HG03060 (cell line): Measurements from ENCODE around the gene MYH11.

Source experiments
- ATAC-seq: cut with Tn5 transposase; IDR thresholded peaks from one replicate; pipeline ENCODE4 v1.9.1; 2021; ENCODE audit warnings: low read depth, moderate number of reproducible peaks; ENCODE audit not compliant: unreplicated experiment

MYH11 gene

GRCh38 chr16:15779664-15780351, 77.0 kb downstream of the MYH11 start:
- no peak for ATAC-seq

GRCh38 chr16:15778999-15779614, 77.7 kb downstream of the MYH11 start:
- no peak for ATAC-seq

- no peak for ATAC-seq
Measured at GRCh38 chr16:15778204-15778743, 78.6 kb downstream of the MYH11 start.

DNA sequence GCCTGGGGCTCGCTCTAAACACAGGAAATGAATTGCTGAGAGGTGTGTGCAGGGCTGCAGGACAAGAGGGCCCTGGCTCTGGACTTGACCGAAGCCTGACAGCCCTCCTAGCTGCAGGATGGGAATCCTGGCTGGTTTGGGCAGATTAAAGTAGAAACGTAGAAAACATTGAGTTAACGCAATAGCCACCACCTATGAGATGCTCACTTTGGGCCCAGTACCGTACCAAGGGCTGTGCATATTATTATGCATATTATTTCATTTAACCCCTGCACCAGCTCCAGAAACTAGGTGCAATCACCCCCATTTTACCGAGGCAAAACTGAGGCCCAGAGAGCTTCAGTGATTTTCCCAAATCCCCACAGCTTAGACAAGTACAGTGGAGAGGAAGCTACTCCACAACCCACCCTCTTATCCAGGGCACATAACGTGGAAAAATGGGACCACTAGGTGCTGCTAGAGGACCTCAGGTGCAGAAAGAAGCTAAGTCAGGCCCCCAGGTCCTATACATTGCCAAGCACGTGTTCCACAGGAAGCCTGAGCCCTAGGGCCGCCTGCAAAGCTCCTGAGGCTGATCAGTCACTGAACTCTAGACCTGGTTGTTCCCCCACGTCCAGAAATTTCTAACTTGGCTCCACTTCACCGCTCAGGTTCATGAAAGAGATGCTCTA, 79.2 kb downstream of the MYH11 start:
- no peak for ATAC-seq

DNA sequence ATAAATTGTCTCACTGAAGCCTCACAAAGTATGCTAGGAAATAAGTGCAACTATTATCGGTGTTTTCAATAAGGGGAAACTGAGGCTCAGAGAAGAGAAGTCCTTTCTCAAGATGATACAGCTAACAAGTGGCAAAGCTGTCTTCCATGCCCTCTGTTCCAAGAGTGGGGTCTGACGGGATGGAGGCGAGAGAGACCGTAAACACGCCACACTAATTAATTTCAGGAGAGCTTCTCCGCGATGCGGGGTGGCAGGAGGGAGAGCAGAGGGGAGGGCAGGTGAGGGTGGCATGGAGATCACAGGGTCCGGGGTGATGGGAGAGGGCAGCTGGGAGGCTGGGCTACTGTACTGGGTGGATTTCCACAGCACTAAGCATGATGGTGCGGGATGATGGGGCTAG, 80.3 kb downstream of the MYH11 start:
- ATAC-seq: no peak

DNA sequence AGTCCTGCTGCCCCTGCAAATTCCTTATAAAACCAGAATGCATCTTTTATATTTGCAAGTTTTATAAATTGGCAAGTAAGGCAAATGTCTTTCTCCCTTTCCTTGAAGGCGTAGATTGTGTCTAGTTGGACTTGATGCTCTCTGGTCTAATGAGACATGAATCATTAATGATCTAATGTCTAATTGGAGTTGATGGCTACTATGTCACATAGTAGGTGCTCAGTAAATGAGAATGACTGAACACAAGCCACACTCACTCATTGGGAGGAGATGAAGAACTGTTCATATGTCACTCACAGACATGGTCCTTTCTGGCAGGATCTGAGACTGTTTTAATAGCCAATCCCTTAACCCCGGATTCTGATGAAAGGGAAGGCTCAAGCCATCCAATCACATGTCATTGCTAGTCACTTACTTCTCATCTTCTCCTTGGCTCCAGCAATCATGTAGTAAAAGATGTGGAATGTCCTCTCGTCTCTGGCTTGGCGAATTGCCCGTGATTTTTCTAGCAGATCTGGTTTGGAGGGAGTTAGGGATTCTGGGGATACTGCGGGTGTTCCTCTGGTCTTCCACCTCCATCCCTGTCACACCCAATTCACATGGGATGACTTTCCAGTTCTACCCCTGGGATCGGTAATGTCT, 81.0 kb downstream of the MYH11 start:
- ATAC-seq: no peak

DNA sequence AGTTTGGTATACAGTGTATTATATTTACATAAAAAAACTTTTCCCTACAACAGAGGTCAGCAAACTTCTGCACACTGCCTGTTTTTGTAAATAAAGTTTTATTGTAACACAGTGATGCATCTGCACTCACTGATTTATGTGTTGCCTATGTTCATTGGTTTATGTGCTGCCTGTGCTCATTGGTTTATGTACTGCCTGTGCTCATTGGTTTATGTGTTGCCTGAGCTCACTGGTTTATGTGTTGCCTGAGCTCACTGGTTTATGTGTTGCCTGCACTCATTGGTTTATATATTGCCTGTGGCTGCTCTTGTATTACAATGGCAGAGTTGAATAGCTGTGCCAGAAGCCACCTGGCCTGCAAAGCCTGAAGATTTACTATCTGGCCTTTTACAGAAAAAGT, 81.6 kb downstream of the MYH11 start:
- ATAC-seq: no peak

- no peak for ATAC-seq
Measured at GRCh38 chr16:15773968-15774367, 82.9 kb downstream of the MYH11 start.

- ATAC-seq: no peak
Measured at GRCh38 chr16:15772579-15773293, 84.1 kb downstream of the MYH11 start.

GRCh38 chr16:15771694-15772093, 85.1 kb downstream of the MYH11 start:
- ATAC-seq: no peak

- ATAC-seq: no peak
Measured at GRCh38 chr16:15770512-15770911, 86.3 kb downstream of the MYH11 start.

DNA sequence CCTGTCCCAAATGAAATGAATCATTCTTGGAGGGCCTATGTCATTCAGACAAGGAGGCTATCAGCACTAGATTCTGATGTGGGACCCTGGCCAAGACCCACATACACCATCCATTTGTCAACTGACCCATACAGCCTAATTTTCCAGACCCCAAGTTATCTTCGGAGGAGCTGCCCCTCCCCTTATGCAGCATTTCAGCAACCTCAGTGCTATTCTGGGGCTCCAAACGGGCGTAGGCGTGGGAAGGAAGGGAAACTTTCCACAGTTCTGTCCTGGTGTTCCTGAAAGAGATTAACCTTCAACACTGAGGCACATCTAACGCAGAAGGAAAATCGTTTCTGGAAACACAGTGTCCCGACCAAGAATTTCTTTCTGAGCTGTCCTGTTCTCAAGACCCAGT, 86.7 kb downstream of the MYH11 start:
- no peak for ATAC-seq

DNA sequence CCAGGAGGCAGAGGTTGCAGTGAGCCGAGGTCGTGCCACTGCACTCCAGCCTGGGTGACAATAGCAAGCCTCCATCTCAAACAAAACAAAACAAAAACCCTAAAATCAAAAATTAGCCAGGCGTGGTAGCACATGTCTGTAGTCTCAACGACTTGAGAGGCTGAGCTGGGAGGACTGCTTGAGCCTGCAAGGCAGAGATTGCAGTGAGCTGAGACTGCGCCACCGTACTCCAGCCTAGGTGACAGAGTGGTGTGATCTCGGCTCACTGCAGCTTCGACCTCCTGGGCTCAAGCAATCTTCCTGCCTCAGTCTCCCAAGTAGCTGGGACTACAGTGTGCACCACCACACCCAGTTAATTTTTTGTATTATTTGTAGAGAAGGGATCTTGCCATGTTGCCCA, 87.6 kb downstream of the MYH11 start:
- no peak for ATAC-seq

GRCh38 chr16:15768201-15768600, 88.6 kb downstream of the MYH11 start:
- no peak for ATAC-seq

- no peak for ATAC-seq
Measured at GRCh38 chr16:15766918-15767317, 89.9 kb downstream of the MYH11 start.

DNA sequence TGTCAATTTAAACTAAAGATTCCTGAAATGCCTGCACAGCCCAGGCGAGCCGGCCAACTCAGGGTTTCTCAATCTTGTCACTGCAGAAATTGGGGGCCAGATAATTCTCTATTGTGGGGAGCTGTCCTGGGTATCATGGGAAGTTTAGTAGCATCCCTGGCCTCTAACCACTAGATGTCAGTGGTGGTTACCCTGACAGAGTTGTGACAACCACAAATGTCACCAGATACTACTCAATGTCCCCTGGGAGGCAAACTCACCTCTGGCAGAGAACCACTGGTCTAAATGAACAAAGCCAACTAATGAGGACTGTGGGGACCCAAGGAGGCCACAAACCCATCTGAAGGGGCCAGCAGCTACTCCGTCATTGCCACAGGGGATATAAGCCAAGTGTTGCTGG, 90.9 kb downstream of the MYH11 start:
- peak; percentile 94 for ATAC-seq

DNA sequence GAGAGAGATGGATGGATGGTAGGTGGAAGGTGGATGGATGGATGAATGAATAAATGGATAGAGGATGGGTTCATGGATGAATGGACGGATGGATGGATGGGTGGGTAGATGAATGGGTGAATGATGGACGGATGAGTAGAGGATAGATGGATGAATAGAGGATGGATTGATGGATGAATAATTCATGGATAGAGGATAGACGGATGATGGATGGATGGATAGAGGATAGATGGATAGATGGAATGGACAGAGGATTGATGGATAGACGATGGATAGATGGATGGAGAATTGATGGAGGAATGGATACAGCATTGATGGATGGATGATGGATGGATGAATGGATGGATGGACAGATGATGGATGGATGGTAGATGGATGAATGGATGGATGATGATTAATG, 91.7 kb downstream of the MYH11 start:
- ATAC-seq: no peak

- ATAC-seq: no peak
Measured at GRCh38 chr16:15764112-15764511, 92.7 kb downstream of the MYH11 start.

DNA sequence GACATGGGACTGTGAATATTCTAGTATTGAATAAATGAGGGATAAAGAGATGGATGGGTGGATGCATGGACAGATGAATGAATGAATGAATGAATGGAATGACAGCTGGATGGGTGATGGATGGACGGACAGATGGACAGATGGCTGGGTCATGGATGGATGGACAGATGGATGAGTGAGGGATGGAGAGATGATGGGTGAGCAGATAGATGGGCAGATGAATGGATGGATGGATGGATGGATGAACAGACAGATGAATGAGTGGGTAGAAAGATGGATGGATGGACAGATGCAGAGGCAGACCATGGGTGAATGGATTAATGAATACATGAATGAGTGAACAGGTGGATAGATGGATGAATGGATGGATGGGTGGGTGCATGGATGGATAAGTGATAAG, 96.7 kb downstream of the MYH11 start:
- no peak for ATAC-seq

DNA sequence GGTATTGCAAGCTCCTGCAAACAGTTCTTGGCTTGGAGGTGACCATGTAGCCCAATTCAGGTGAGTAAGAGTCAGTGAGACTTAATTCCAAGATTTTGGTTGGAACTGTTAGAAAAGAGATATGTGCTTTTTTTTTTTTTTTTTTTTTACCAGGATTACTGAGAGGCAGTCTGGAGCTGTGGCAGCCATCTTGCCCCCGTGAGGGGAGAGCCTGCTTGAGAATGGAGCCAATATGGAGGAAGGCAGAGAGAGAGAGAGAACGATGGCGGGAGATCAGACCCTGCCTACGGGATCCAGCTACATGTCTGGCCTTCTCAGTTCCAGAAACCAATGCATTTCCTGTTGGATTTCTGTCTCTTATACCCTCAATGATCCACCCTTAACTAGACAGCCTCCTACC, 97.8 kb downstream of the MYH11 start:
- ATAC-seq: no peak
